GM12864 (cell line): ENCODE results near the gene TSC22D1.
"Not testable (repeated sequence)": the region's sequence is repeated elsewhere in the genome, so short reads cannot be mapped to it uniquely, and the experiment has no call there.

ENCODE experiments used
- DNase-seq: peaks from one replicate; pipeline ENCODE4 v3.0.0-alpha.2; 2011; ENCODE audit warnings: low read depth
- H3K4me3 ChIP-seq: 2 replicates; pipeline ENCODE4 v1.5.1; 2011; ENCODE audit warnings: mild to moderate bottlenecking, low read depth, low read length, control low read depth
- CTCF ChIP-seq: IDR thresholded peaks from 2 replicates; pipeline ENCODE4 v1.5.1; 2011; ENCODE audit warnings: low read depth, mild to moderate bottlenecking, moderate library complexity, low read length, control low read depth, inconsistent platforms; ENCODE audit errors: missing control alignments

Gene TSC22D1

GRCh38 chr13:44573790-44574465, 2.2 kb downstream of the TSC22D1 start:
- DNase-seq = no peak
- H3K4me3 ChIP-seq = no peak overlapping the region
- peak; percentile 60 for TF ChIP-seq CTCF

GRCh38 chr13:44573071-44573470, 3.1 kb downstream of the TSC22D1 start:
- no peak overlapping the region for H3K4me3 ChIP-seq
- no peak for DNase-seq
- no peak for TF ChIP-seq CTCF

GRCh38 chr13:44566601-44567000, 9.5 kb downstream of the TSC22D1 start:
- no peak for TF ChIP-seq CTCF
- no peak for DNase-seq

GRCh38 chr13:44565881-44566280, 10.2 kb downstream of the TSC22D1 start:
- no peak overlapping the region for H3K4me3 ChIP-seq
- no peak for TF ChIP-seq CTCF
- no peak for DNase-seq

More at GRCh38 chr13:44566601-44567000, 9.5 kb downstream of the TSC22D1 start:
- H3K4me3 ChIP-seq = no peak overlapping the region

- no peak for DNase-seq
- H3K4me3 ChIP-seq = no peak overlapping the region
- TF ChIP-seq CTCF = no peak
Observed at GRCh38 chr13:44564936-44565335, 11.2 kb downstream of the TSC22D1 start.

- not testable (repeated sequence) for H3K4me3 ChIP-seq, DNase-seq
Observed at GRCh38 chr13:44562853-44563252, 13.3 kb downstream of the TSC22D1 start.

- no peak for TF ChIP-seq CTCF
- no peak overlapping the region for H3K4me3 ChIP-seq
- no peak for DNase-seq
Observed at GRCh38 chr13:44561351-44561750, 14.8 kb downstream of the TSC22D1 start.
